H9 (cell line): ENCODE data around the gene DLX6. TPM values are rescaled to one million over a fixed set of nuclear protein-coding genes. Genes with fewer than 3 reads are reported as not detected.

Source experiments
- DNase-seq: peaks from one replicate; pipeline ENCODE4 v3.0.0-alpha.2; 2017
- H2AFZ ChIP-seq: one replicate; pipeline ENCODE4 v1.6.1; 2013; ENCODE audit warnings: mild to moderate bottlenecking, low read length, control low read depth, moderate library complexity
- H2AK5ac ChIP-seq: 2 replicates; pipeline ENCODE4 v1.6.1; 2013; ENCODE audit warnings: low read length, control low read depth, mixed read lengths; ENCODE audit not compliant: insufficient read length
- H2BK120ac ChIP-seq: one replicate; pipeline ENCODE4 v1.6.1; 2013; ENCODE audit warnings: low read depth, mild to moderate bottlenecking, low read length, control low read depth, inconsistent platforms; ENCODE audit not compliant: poor library complexity, severe bottlenecking
- H2BK12ac ChIP-seq: 2 replicates; pipeline ENCODE4 v1.6.1; 2013; ENCODE audit warnings: low read length, control low read depth, mixed read lengths, low read depth; ENCODE audit not compliant: insufficient read length
- H2BK15ac ChIP-seq: 2 replicates; pipeline ENCODE4 v1.6.1; 2013; ENCODE audit warnings: low read depth, low read length, control low read depth
- H2BK20ac ChIP-seq: one replicate; pipeline ENCODE4 v1.6.1; 2013; ENCODE audit warnings: low read depth, mild to moderate bottlenecking, low read length, control low read depth, inconsistent platforms; ENCODE audit not compliant: poor library complexity, severe bottlenecking
- H2BK5ac ChIP-seq: 2 replicates; pipeline ENCODE4 v1.6.1; 2013; ENCODE audit warnings: low read length, control low read depth, mixed read lengths; ENCODE audit not compliant: insufficient read length
- H3K14ac ChIP-seq: 2 replicates; pipeline ENCODE4 v1.6.1; 2013; ENCODE audit warnings: low read length, control low read depth; ENCODE audit not compliant: insufficient read depth
- H3K18ac ChIP-seq: 2 replicates; pipeline ENCODE4 v1.6.1; 2013; ENCODE audit warnings: low read depth, mild to moderate bottlenecking, mixed read lengths, low read length, control low read depth; ENCODE audit not compliant: insufficient read length
- H3K23ac ChIP-seq: 2 replicates; pipeline ENCODE4 v1.6.1; 2013; ENCODE audit warnings: low read length, control low read depth, mixed read lengths, low read depth; ENCODE audit not compliant: insufficient read length
- H3K23me2 ChIP-seq: 2 replicates; pipeline ENCODE4 v1.6.1; 2013; ENCODE audit warnings: low read depth, mild to moderate bottlenecking, mixed read lengths, low read length, control low read depth; ENCODE audit not compliant: insufficient read length, poor library complexity, severe bottlenecking
- H3K27ac ChIP-seq: 2 replicates; pipeline ENCODE4 v1.5.1; 2013; ENCODE audit warnings: low read length, control low read depth, mixed read lengths, low read depth; ENCODE audit not compliant: insufficient read length
- H3K27me3 ChIP-seq: 2 replicates; pipeline ENCODE4 v1.6.1; 2013; ENCODE audit warnings: low read length, control low read depth, inconsistent platforms; ENCODE audit not compliant: insufficient read depth
- H3K4ac ChIP-seq: 2 replicates; pipeline ENCODE4 v1.6.1; 2013; ENCODE audit warnings: low read depth, mild to moderate bottlenecking, control low read depth, inconsistent platforms, low read length, moderate library complexity
- H3K4me1 ChIP-seq: 2 replicates; pipeline ENCODE4 v1.6.1; 2013; ENCODE audit warnings: low read length, control low read depth, inconsistent platforms; ENCODE audit not compliant: insufficient read depth
- H3K4me2 ChIP-seq: 2 replicates; pipeline ENCODE4 v1.6.1; 2013; ENCODE audit warnings: low read length, control low read depth, mixed read lengths; ENCODE audit not compliant: insufficient read length, insufficient read depth
- H3K56ac ChIP-seq: 2 replicates; pipeline ENCODE4 v1.6.1; 2013; ENCODE audit warnings: low read depth, mild to moderate bottlenecking, mixed read lengths, low read length, control low read depth; ENCODE audit not compliant: insufficient read length
- H3K79me1 ChIP-seq: 2 replicates; pipeline ENCODE4 v1.6.1; 2013; ENCODE audit warnings: low read depth, mild to moderate bottlenecking, moderate library complexity, low read length, control low read depth, inconsistent platforms; ENCODE audit not compliant: insufficient read depth, poor library complexity, severe bottlenecking
- H3K79me2 ChIP-seq: 2 replicates; pipeline ENCODE4 v1.6.1; 2013; ENCODE audit warnings: low read length, control low read depth, inconsistent platforms; ENCODE audit not compliant: insufficient read depth
- H3K9ac ChIP-seq: 2 replicates; pipeline ENCODE4 v1.6.1; 2013; ENCODE audit warnings: low read length, control low read depth, mixed read lengths; ENCODE audit not compliant: insufficient read length; ENCODE audit errors: extremely low read depth
- H3K9me3 ChIP-seq: one replicate; pipeline ENCODE4 v1.6.1; 2013; ENCODE audit warnings: low read depth, low read length, inconsistent platforms; ENCODE audit not compliant: control insufficient read depth
- H3T11ph ChIP-seq: one replicate; pipeline ENCODE4 v1.6.1; 2013; ENCODE audit warnings: mild to moderate bottlenecking, low read length, control low read depth, inconsistent platforms
- H4K20me1 ChIP-seq: one replicate; pipeline ENCODE4 v1.6.1; 2013; ENCODE audit not compliant: control insufficient read depth, insufficient read length, insufficient read depth
- H4K5ac ChIP-seq: 2 replicates; pipeline ENCODE4 v1.6.1; 2013; ENCODE audit warnings: low read depth, mild to moderate bottlenecking, mixed read lengths, low read length, control low read depth; ENCODE audit not compliant: insufficient read length
- H4K8ac ChIP-seq: replicated peaks from 2 replicates; pipeline ENCODE4 v1.6.1; 2013; ENCODE audit warnings: low read length, control low read depth, mixed read lengths, low read depth; ENCODE audit not compliant: insufficient read length
- H4K91ac ChIP-seq: 2 replicates; pipeline ENCODE4 v1.6.1; 2013; ENCODE audit warnings: low read depth, mild to moderate bottlenecking, moderate library complexity, mixed read lengths, low read length, control low read depth; ENCODE audit not compliant: insufficient read length
- H3K27ac Mint-ChIP-seq, 3 experiments: 2 replicates in 2 of 3; 3 replicates in 1 of 3; pipeline ENCODE4 v1.8.0; 2020 to 2021; ENCODE audit warnings: mixed read lengths in 3 of 3, mild to moderate bottlenecking in 1 of 3, moderate library complexity in 1 of 3
- H3K27me3 Mint-ChIP-seq: 2 replicates; pipeline ENCODE4 v1.8.0; 2021; ENCODE audit warnings: low read depth, mild to moderate bottlenecking, moderate library complexity, mixed read lengths
- H3K36me3 Mint-ChIP-seq, 3 experiments: 2 replicates in 2 of 3; 3 replicates in 1 of 3; pipeline ENCODE4 v1.8.0; 2020 to 2021; ENCODE audit warnings: low read depth in 3 of 3, mixed read lengths in 3 of 3; ENCODE audit not compliant: insufficient read depth in 1 of 3
- H3K4me1 Mint-ChIP-seq, 2 experiments: 2 replicates each; pipeline ENCODE4 v1.8.0; 2020; ENCODE audit warnings: mixed read lengths in 2 of 2
- H3K4me3 Mint-ChIP-seq, 2 experiments: 2 replicates in 1 of 2; 3 replicates in 1 of 2; pipeline ENCODE4 v1.8.0; 2020 to 2021; ENCODE audit warnings: mild to moderate bottlenecking in 2 of 2, mixed read lengths in 2 of 2, moderate library complexity in 1 of 2
- H3K9me3 Mint-ChIP-seq, 2 experiments: 2 replicates in 1 of 2; 3 replicates in 1 of 2; pipeline ENCODE4 v1.8.0; 2020; ENCODE audit warnings: mild to moderate bottlenecking in 2 of 2, mixed read lengths in 2 of 2, moderate library complexity in 1 of 2
- WGBS: extraction: QIAGEN DNeasy Blood & Tissue Kit; methylation state at CpG from one replicate; pipeline ENCODE4 v1.1.7; 2013; ENCODE audit warnings: missing lambda C conversion rate, low lambda C conversion rate, mixed read lengths; ENCODE audit not compliant: insufficient read length; ENCODE audit errors: extremely low coverage; 5-methylcytosine and 5-hydroxymethylcytosine counted together
- total RNA-seq: library from RNA; stranded (reverse); gene quantifications from 2 replicates; pipeline ENCODE4 v1.2.1, GENCODE V29; 2021
- TF ChIP-seq, protein P1 (sequence below): fragments of 200-600 bp; sonication (generic); conservative IDR thresholded peaks from 3 replicates; pipeline ENCODE4 v1.8.0; 2021; ENCODE audit warnings: antibody characterized with exemption, mild to moderate bottlenecking

Gene DLX6
- total RNA-seq, 1 experiment from 2014 or later = 0.24 TPM

DNA sequence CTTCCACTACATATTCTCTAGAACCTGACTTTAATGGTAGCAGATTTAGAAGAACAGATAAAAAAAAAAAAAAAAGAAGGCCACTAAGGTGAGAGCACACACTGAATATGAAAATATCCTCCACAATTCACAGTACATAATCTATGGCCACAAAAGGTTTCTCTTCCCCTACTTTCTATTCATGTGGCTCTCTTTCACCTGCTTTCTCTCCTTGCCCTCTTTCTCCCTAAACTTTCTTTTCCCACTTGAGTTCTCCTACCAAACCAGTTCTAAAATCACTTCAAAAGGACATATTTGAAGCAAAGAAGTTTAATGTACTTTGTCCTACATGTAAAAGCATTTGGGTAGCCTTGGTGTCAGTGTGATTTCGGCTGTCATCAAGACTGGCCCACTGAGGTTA, 18.5 kb upstream of the DLX6 start:
- no peak overlapping the region for H3T11ph ChIP-seq

More for the DNA sequence above, 18.5 kb upstream of the DLX6 start:
- Histone ChIP-seq H3K18ac (no peak overlapping the region), H2AFZ (no peak overlapping the region), H3K14ac (no peak overlapping the region), H2BK5ac (no peak overlapping the region), H4K8ac (no peak overlapping the region), H3K23ac (no peak overlapping the region), H3K23me2 (peaks cover 7% of the 10 kb centered on the region), H3K9ac (no peak overlapping the region), H3K56ac (no peak overlapping the region), H3K27ac (no peak overlapping the region), H2AK5ac (no peak overlapping the region), H3K4me2 (no peak overlapping the region), H3K9me3 (no peaks in the 10 kb centered on the region), H3K4me1 (peaks cover 2% of the 10 kb centered on the region), H4K91ac (no peak overlapping the region), H2BK15ac (no peak overlapping the region), H2BK12ac (no peak overlapping the region), H3K4ac (no peak overlapping the region), H3K79me2 (no peaks in the 10 kb centered on the region), H4K20me1 (no peaks in the 10 kb centered on the region), H2BK120ac (no peak overlapping the region), H2BK20ac (no peak overlapping the region), H3K27me3 (peaks cover 42% of the 10 kb centered on the region), H3K79me1 (no peaks in the 10 kb centered on the region), H4K5ac (no peak overlapping the region)
- TF ChIP-seq, protein P1, sequence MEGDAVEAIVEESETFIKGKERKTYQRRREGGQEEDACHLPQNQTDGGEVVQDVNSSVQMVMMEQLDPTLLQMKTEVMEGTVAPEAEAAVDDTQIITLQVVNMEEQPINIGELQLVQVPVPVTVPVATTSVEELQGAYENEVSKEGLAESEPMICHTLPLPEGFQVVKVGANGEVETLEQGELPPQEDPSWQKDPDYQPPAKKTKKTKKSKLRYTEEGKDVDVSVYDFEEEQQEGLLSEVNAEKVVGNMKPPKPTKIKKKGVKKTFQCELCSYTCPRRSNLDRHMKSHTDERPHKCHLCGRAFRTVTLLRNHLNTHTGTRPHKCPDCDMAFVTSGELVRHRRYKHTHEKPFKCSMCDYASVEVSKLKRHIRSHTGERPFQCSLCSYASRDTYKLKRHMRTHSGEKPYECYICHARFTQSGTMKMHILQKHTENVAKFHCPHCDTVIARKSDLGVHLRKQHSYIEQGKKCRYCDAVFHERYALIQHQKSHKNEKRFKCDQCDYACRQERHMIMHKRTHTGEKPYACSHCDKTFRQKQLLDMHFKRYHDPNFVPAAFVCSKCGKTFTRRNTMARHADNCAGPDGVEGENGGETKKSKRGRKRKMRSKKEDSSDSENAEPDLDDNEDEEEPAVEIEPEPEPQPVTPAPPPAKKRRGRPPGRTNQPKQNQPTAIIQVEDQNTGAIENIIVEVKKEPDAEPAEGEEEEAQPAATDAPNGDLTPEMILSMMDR = no peak
- no CpG with 5 or more reads among the region's 1 CpG for WGBS
- H3K27ac Mint-ChIP-seq = no peak overlapping the region
- H3K4me1 Mint-ChIP-seq = peaks cover 21 to 53% of the 10 kb centered on the region in 2 experiments
- H3K27me3 Mint-ChIP-seq = peaks cover 96% of the 10 kb centered on the region
- H3K36me3 Mint-ChIP-seq = no peaks in the 10 kb centered on the region; a peak in 1 of 7 replicates
- no peaks in the 10 kb centered on the region; a peak in 2 of 5 replicates for H3K9me3 Mint-ChIP-seq
- DNase-seq = no peak
- H3K4me3 Mint-ChIP-seq = no peak overlapping the region
